HG03039 (cell line): ENCODE data around the gene PAN3.
A peak's percentile ranks its signal among the peaks of the same experiment; 100 is the strongest.

Experiments
- ATAC-seq: cut with Tn5 transposase; IDR thresholded peaks from one replicate; pipeline ENCODE4 v1.9.1; 2021; ENCODE audit warnings: mild to moderate bottlenecking, moderate library complexity; ENCODE audit not compliant: unreplicated experiment

Gene PAN3

GRCh38 chr13:28219408-28220099 is 81.2 kb downstream of the PAN3 start:
- no peak for ATAC-seq

GRCh38 chr13:28220166-28220565 is 81.8 kb downstream of the PAN3 start:
- no peak for ATAC-seq

GRCh38 chr13:28229522-28230411 is 91.4 kb downstream of the PAN3 start:
- ATAC-seq: no peak

GRCh38 chr13:28231642-28232041 is 93.3 kb downstream of the PAN3 start:
- no peak for ATAC-seq

- no peak for ATAC-seq
Observed at GRCh38 chr13:28237944-28238343, 99.6 kb downstream of the PAN3 start.

GRCh38 chr13:28239374-28239773 is 101.0 kb downstream of the PAN3 start:
- ATAC-seq: no peak

GRCh38 chr13:28245465-28245864 is 107.1 kb downstream of the PAN3 start:
- no peak for ATAC-seq

- ATAC-seq: no peak
Observed at GRCh38 chr13:28246891-28247290, 108.5 kb downstream of the PAN3 start.

- ATAC-seq: no peak
Observed at GRCh38 chr13:28248080-28248479, 109.7 kb downstream of the PAN3 start.

GRCh38 chr13:28250542-28250941 is 112.2 kb downstream of the PAN3 start:
- no peak for ATAC-seq

- ATAC-seq: no peak
Observed at GRCh38 chr13:28251466-28251865, 113.1 kb downstream of the PAN3 start.

GRCh38 chr13:28252547-28252946 is 114.2 kb downstream of the PAN3 start:
- ATAC-seq: no peak

GRCh38 chr13:28257305-28257704 is 119.0 kb downstream of the PAN3 start:
- ATAC-seq: no peak

GRCh38 chr13:28258417-28258816 is 120.1 kb downstream of the PAN3 start:
- ATAC-seq: no peak

GRCh38 chr13:28267497-28267896 is 129.2 kb downstream of the PAN3 start:
- no peak for ATAC-seq

- ATAC-seq: peak; percentile 89
Observed at GRCh38 chr13:28268800-28269223, 130.5 kb downstream of the PAN3 start.

- ATAC-seq: no peak
Observed at GRCh38 chr13:28271056-28271840, 132.9 kb downstream of the PAN3 start.

GRCh38 chr13:28273919-28274318 is 135.6 kb downstream of the PAN3 start:
- no peak for ATAC-seq

- no peak for ATAC-seq
Observed at GRCh38 chr13:28282451-28282850, 144.1 kb downstream of the PAN3 start.

- ATAC-seq: no peak
Observed at GRCh38 chr13:28283600-28283999, 145.3 kb downstream of the PAN3 start.

- no peak for ATAC-seq
Observed at GRCh38 chr13:28286263-28286662, 147.9 kb downstream of the PAN3 start.
